OCI-LY7 (cell line): ENCODE data around the gene HBE1. TPM values are rescaled to one million over a fixed set of nuclear protein-coding genes. Genes with fewer than 3 reads are reported as not detected.

Experiments used
- BruUV-seq: library from RNA; stranded (reverse); fragments of 400-500 nt; replicated peaks from 2 replicates; lab custom pipeline; 2021; lab: Mats Ljungman, UMichigan
- CTCF ChIA-PET: fragments of 300-600 bp; sonication (Branson Sonifier 250); formaldehyde crosslinking; loops from one replicate; lab custom pipeline; 2022; ENCODE audit warnings: antibody characterized with exemption; ENCODE audit not compliant: unreplicated experiment; lab: Charles Lee
- POLR2A ChIA-PET: fragments of 300-600 bp; sonication (Branson Sonifier 250); formaldehyde crosslinking; loops from one replicate; lab custom pipeline; 2022; ENCODE audit warnings: antibody characterized with exemption; lab: Charles Lee
- DNase-seq: peaks from one replicate; pipeline ENCODE4 v3.0.0-alpha.2; 2015; ENCODE audit warnings: low spot score
- H2AFZ ChIP-seq: fragments of 200-600 bp; sonication (generic), shearing (Covaris generic); 2 replicates; pipeline ENCODE4 v1.6.1; 2014; ENCODE audit warnings: mild to moderate bottlenecking, antibody characterized with exemption, low read length, moderate library complexity
- H3K27ac ChIP-seq: fragments of 200-600 bp; sonication (generic); 2 replicates; pipeline ENCODE4 v1.5.1; 2014; ENCODE audit warnings: mixed run types, low read depth, mild to moderate bottlenecking, moderate library complexity, low read length, inconsistent platforms; ENCODE audit not compliant: poor library complexity, severe bottlenecking
- H3K36me3 ChIP-seq: fragments of 200-600 bp; sonication (generic); 2 replicates; pipeline ENCODE4 v1.6.1; 2014; ENCODE audit warnings: mild to moderate bottlenecking, antibody characterized with exemption, low read length, moderate library complexity, mixed read lengths; ENCODE audit not compliant: insufficient read depth
- H3K4me1 ChIP-seq: fragments of 200-600 bp; sonication (generic); 2 replicates; pipeline ENCODE4 v1.5.1; 2014; ENCODE audit warnings: mild to moderate bottlenecking, low read length; ENCODE audit not compliant: insufficient read depth, poor library complexity, severe bottlenecking
- H3K4me2 ChIP-seq: fragments of 200-600 bp; sonication (generic); 2 replicates; pipeline ENCODE4 v1.6.1; 2014; ENCODE audit warnings: mild to moderate bottlenecking, low read length
- H3K4me3 ChIP-seq: fragments of 200-600 bp; sonication (generic); 2 replicates; pipeline ENCODE4 v1.5.1; 2014; ENCODE audit warnings: mild to moderate bottlenecking, low read depth, low read length; ENCODE audit not compliant: poor library complexity, severe bottlenecking
- H3K79me2 ChIP-seq: fragments of 200-600 bp; sonication (generic); 2 replicates; pipeline ENCODE4 v1.6.1; 2016; ENCODE audit warnings: low read depth, mild to moderate bottlenecking, low read length, moderate library complexity, mixed read lengths; ENCODE audit not compliant: insufficient read depth
- H3K9me2 ChIP-seq: fragments of 200-600 bp; sonication (generic); 2 replicates; pipeline ENCODE4 v1.6.1; 2016; ENCODE audit warnings: mild to moderate bottlenecking, low read length, mixed read lengths; ENCODE audit not compliant: insufficient read depth
- H3K9me3 ChIP-seq: fragments of 200-600 bp; sonication (generic); 2 replicates; pipeline ENCODE4 v1.6.1; 2014; ENCODE audit warnings: mild to moderate bottlenecking, mixed run types, low read length, mixed read lengths
- H4K20me1 ChIP-seq: fragments of 200-600 bp; sonication (generic); 2 replicates; pipeline ENCODE4 v1.6.1; 2014; ENCODE audit warnings: mild to moderate bottlenecking, antibody characterized with exemption, low read length, moderate library complexity, mixed read lengths; ENCODE audit not compliant: insufficient read depth
- CTCF ChIP-seq: fragments of 200-600 bp; sonication (generic); conservative IDR thresholded peaks from 2 replicates; pipeline ENCODE4 v1.5.1; 2014; ENCODE audit warnings: mild to moderate bottlenecking, antibody characterized with exemption, low read length, moderate library complexity, mixed read lengths
- EZH2phosphoT487 ChIP-seq: fragments of 200-600 bp; sonication (generic); IDR thresholded peaks from 2 replicates; pipeline ENCODE4 v1.6.1; 2018; ENCODE audit warnings: low read depth, borderline replicate concordance, mild to moderate bottlenecking, mixed run types, antibody characterized with exemption, low read length, moderate library complexity, mixed read lengths
- intact Hi-C: fragments of 100-400 bp; cut with micrococcal nuclease; formaldehyde crosslinking; loops from one replicate; pipeline ENCODE4 v1.10.0; 2022; ENCODE audit not compliant: unreplicated experiment
- total RNA-seq, 2 experiments: library from RNA; depleted of rRNA in 1 of 2; stranded (reverse); fragments of >200 nt in 1 of 2; shearing (Covaris generic) in 1 of 2; gene quantifications; 2 replicates each; pipeline ENCODE4 v1.2.3, GENCODE V29; 2014 to 2022

The HBE1 gene
- total RNA-seq, 2 experiments from 2014 or later = not detected

- no peaks in the 10 kb centered on the region for H3K79me2 ChIP-seq
- no peaks in the 10 kb centered on the region for H3K4me1 ChIP-seq
- TF ChIP-seq EZH2phosphoT487 = no peak
- no peak for TF ChIP-seq CTCF
- H3K4me3 ChIP-seq = no peak overlapping the region
- no peak overlapping the region for H3K27ac ChIP-seq
- ChIA-PET CTCF (no interaction called here), POLR2A (no interaction called here)
- no TSS peak for BruUV-seq
- no peaks in the 10 kb centered on the region for H4K20me1 ChIP-seq
- no peaks in the 10 kb centered on the region for H3K9me2 ChIP-seq
- no peak overlapping the region for H3K4me2 ChIP-seq
- H3K36me3 ChIP-seq = no peaks in the 10 kb centered on the region
- no peak for DNase-seq
- H2AFZ ChIP-seq = no peak overlapping the region
- H3K9me3 ChIP-seq = no peaks in the 10 kb centered on the region
- intact Hi-C loops = no loop called here
These were observed 46.1 kb downstream of the HBE1 start for GRCh38 chr11:5223686-5224085.

GRCh38 chr11:5223146-5223545 is 46.6 kb downstream of the HBE1 start:
- no peak overlapping the region for H2AFZ ChIP-seq
- H3K27ac ChIP-seq = no peak overlapping the region
- ChIA-PET CTCF (no interaction called here), POLR2A (interaction anchor here (1.6 kb wide), 1 partner anchor 12 kb away, joined by 7 read pairs; no protein-coding TSS in a partner anchor)
- H3K79me2 ChIP-seq = no peaks in the 10 kb centered on the region
- no peaks in the 10 kb centered on the region for H3K36me3 ChIP-seq
- H3K4me1 ChIP-seq = no peaks in the 10 kb centered on the region
- no peaks in the 10 kb centered on the region for H4K20me1 ChIP-seq
- no TSS peak for BruUV-seq
- H3K9me3 ChIP-seq = no peaks in the 10 kb centered on the region
- DNase-seq = no peak
- H3K9me2 ChIP-seq = no peaks in the 10 kb centered on the region
- no peak for TF ChIP-seq EZH2phosphoT487
- no peak for TF ChIP-seq CTCF
- no peak overlapping the region for H3K4me3 ChIP-seq
- intact Hi-C loops = no loop called here
- H3K4me2 ChIP-seq = no peak overlapping the region

Other genes with a start within 250 kb of the HBE1 start
- gene OR52J3, start 223.4 kb downstream of the HBE1 start, total RNA-seq (2014; rRNA removed; shearing (Covaris generic)) = not detected in 2 replicates
- gene OR52J3, start 223.4 kb downstream of the HBE1 start, total RNA-seq (2022) = not detected in 2 replicates
- not detected in 2 replicates for gene OR52E2, start 210.3 kb downstream of the HBE1 start, total RNA-seq (2014; rRNA removed; shearing (Covaris generic))
- not detected in 2 replicates for gene OR52E2, start 210.3 kb downstream of the HBE1 start, total RNA-seq (2022)
- not detected in 2 replicates for gene OR52E1, start 200.4 kb downstream of the HBE1 start, total RNA-seq (2014; rRNA removed; shearing (Covaris generic))
- not detected in 2 replicates for gene OR52E1, start 200.4 kb downstream of the HBE1 start, total RNA-seq (2022)
- gene OR52A5, start 131.6 kb downstream of the HBE1 start, total RNA-seq (2014; rRNA removed; shearing (Covaris generic)) = not detected in 2 replicates
- gene OR52A5, start 131.6 kb downstream of the HBE1 start, total RNA-seq (2022) = not detected in 2 replicates
- gene OR52A1, start 115.2 kb downstream of the HBE1 start, total RNA-seq (2014; rRNA removed; shearing (Covaris generic)) = not detected in 2 replicates
- gene OR52A1, start 115.2 kb downstream of the HBE1 start, total RNA-seq (2022) = not detected in 2 replicates
- not detected in 2 replicates for gene OR51V1, start 69.3 kb downstream of the HBE1 start, total RNA-seq (2014; rRNA removed; shearing (Covaris generic))
- gene OR51V1, start 69.3 kb downstream of the HBE1 start, total RNA-seq (2022) = not detected in 2 replicates
- gene HBB, start 42.9 kb downstream of the HBE1 start, total RNA-seq (2014; rRNA removed; shearing (Covaris generic)) = not detected in 2 replicates
- gene HBB, start 42.9 kb downstream of the HBE1 start, total RNA-seq (2022) = not detected in 2 replicates
- gene HBD, start 35.5 kb downstream of the HBE1 start, total RNA-seq (2014; rRNA removed; shearing (Covaris generic)) = not detected in 2 replicates
- gene HBD, start 35.5 kb downstream of the HBE1 start, total RNA-seq (2022) = not detected in 2 replicates
- gene HBG1, start 20.1 kb downstream of the HBE1 start, total RNA-seq (2014; rRNA removed; shearing (Covaris generic)) = not detected in 2 replicates
- gene HBG1, start 20.1 kb downstream of the HBE1 start, total RNA-seq (2022) = not detected in 2 replicates
- not detected in 2 replicates for gene HBG2, start 15.2 kb downstream of the HBE1 start, total RNA-seq (2014; rRNA removed; shearing (Covaris generic))
- not detected in 2 replicates for gene HBG2, start 15.2 kb downstream of the HBE1 start, total RNA-seq (2022)
- not detected in 2 replicates for gene OR51B4, start 32.0 kb upstream of the HBE1 start, total RNA-seq (2014; rRNA removed; shearing (Covaris generic))
- not detected in 2 replicates for gene OR51B4, start 32.0 kb upstream of the HBE1 start, total RNA-seq (2022)
- gene OR51B2, start 54.4 kb upstream of the HBE1 start, total RNA-seq (2014; rRNA removed; shearing (Covaris generic)) = not detected in 2 replicates
- gene OR51B2, start 54.4 kb upstream of the HBE1 start, total RNA-seq (2022) = not detected in 2 replicates
- 0.16 TPM in 1 of 2 replicates, not detected in the other for gene OR51B5, start 73.6 kb upstream of the HBE1 start, total RNA-seq (2014; rRNA removed; shearing (Covaris generic))
- not detected in 2 replicates for gene OR51B5, start 73.6 kb upstream of the HBE1 start, total RNA-seq (2022)
- not detected in 2 replicates for gene OR51B6, start 81.6 kb upstream of the HBE1 start, total RNA-seq (2014; rRNA removed; shearing (Covaris generic))
- gene OR51B6, start 81.6 kb upstream of the HBE1 start, total RNA-seq (2022) = not detected in 2 replicates
- gene OR51M1, start 113.9 kb upstream of the HBE1 start, total RNA-seq (2014; rRNA removed; shearing (Covaris generic)) = not detected in 2 replicates
- gene OR51M1, start 113.9 kb upstream of the HBE1 start, total RNA-seq (2022) = not detected in 2 replicates
- not detected in 2 replicates for gene OR51Q1, start 152.2 kb upstream of the HBE1 start, total RNA-seq (2014; rRNA removed; shearing (Covaris generic))
- gene OR51Q1, start 152.2 kb upstream of the HBE1 start, total RNA-seq (2022) = not detected in 2 replicates
- not detected in 2 replicates for gene OR51I1, start 171.6 kb upstream of the HBE1 start, total RNA-seq (2014; rRNA removed; shearing (Covaris generic))
- not detected in 2 replicates for gene OR51I1, start 171.6 kb upstream of the HBE1 start, total RNA-seq (2022)
- not detected in 2 replicates for gene OR51I2, start 179.4 kb upstream of the HBE1 start, total RNA-seq (2014; rRNA removed; shearing (Covaris generic))
- gene OR51I2, start 179.4 kb upstream of the HBE1 start, total RNA-seq (2022) = not detected in 2 replicates
- not detected in 2 replicates for gene OR52D1, start 218.7 kb upstream of the HBE1 start, total RNA-seq (2014; rRNA removed; shearing (Covaris generic))
- gene OR52D1, start 218.7 kb upstream of the HBE1 start, total RNA-seq (2022) = not detected in 2 replicates
- gene UBQLN3, start 240.0 kb upstream of the HBE1 start, total RNA-seq (2014; rRNA removed; shearing (Covaris generic)) = not detected in 2 replicates
- not detected in 2 replicates for gene UBQLN3, start 240.0 kb upstream of the HBE1 start, total RNA-seq (2022)
- gene UBQLNL, start 246.8 kb upstream of the HBE1 start, total RNA-seq (2014; rRNA removed; shearing (Covaris generic)) = 0.05 TPM in 1 of 2 replicates, not detected in the other
- 0.13 and 0.15 TPM in 2 replicates for gene UBQLNL, start 246.8 kb upstream of the HBE1 start, total RNA-seq (2022)